Endothelial cell of umbilical vein (primary cell): ENCODE measurements around the gene CTSH. TPM values are rescaled to one million over a fixed set of nuclear protein-coding genes. Genes with fewer than 3 reads are reported as not detected.
A peak's percentile ranks its signal among the peaks of the same experiment; 100 is the strongest.

ENCODE experiments used
- BruUV-seq: library from RNA; stranded (reverse); fragments of 400-500 nt; replicated peaks from 2 replicates; lab custom pipeline; 2021; lab: Mats Ljungman, UMichigan
- CTCF ChIA-PET: fragments of 300-600, 350-600 bp; sonication (Branson Sonifier 250); formaldehyde crosslinking; loops from one replicate; lab custom pipeline; 2021; ENCODE audit warnings: antibody characterized with exemption, inconsistent platforms; lab: Charles Lee
- POLR2A ChIA-PET: fragments of 300-600, 350-600 bp; sonication (Branson Sonifier 250); formaldehyde crosslinking; loops from one replicate; lab custom pipeline; 2021; ENCODE audit warnings: antibody characterized with exemption, inconsistent platforms; lab: Charles Lee
- DNase-seq: peaks from one replicate; pipeline ENCODE4 v3.0.0-alpha.2; 2011; ENCODE audit warnings: low read depth, low spot score
- FAIRE-seq: peaks from 2 replicates; lab custom pipeline; 2011; peaks lifted over from hg19 to GRCh38; lab: Jason Lieb, UNC
- H2AFZ ChIP-seq: 2 replicates; pipeline ENCODE4 v1.6.0; 2012; ENCODE audit warnings: low read depth, low read length, control low read depth, inconsistent platforms
- H3K27ac ChIP-seq: 2 replicates; pipeline ENCODE4 v1.5.1; 2011; ENCODE audit warnings: low read depth, mild to moderate bottlenecking, control low read depth, low read length, moderate library complexity; ENCODE audit not compliant: insufficient read depth
- H3K27me3 ChIP-seq, 2 experiments: 2 replicates each; pipeline versions ENCODE4 v1.6.0 to v1.6.1; 2011; ENCODE audit warnings: low read length in 2 of 2, mixed read lengths in 1 of 2; ENCODE audit not compliant: control insufficient read depth in 2 of 2, insufficient read depth in 2 of 2
- H3K36me3 ChIP-seq, 2 experiments: 2 replicates in 1 of 2; 3 replicates in 1 of 2; pipeline ENCODE4 v1.5.1; 2011; ENCODE audit warnings: low read length in 2 of 2, mild to moderate bottlenecking in 1 of 2, moderate library complexity in 1 of 2; ENCODE audit not compliant: control insufficient read depth in 2 of 2, insufficient read depth in 2 of 2; ENCODE audit errors: extremely low read depth in 1 of 2
- H3K4me1 ChIP-seq: 3 replicates; pipeline ENCODE4 v1.5.1; 2011; ENCODE audit warnings: mild to moderate bottlenecking, low read length; ENCODE audit not compliant: control insufficient read depth, insufficient read depth; ENCODE audit errors: extremely low read depth
- H3K4me2 ChIP-seq: 2 replicates; pipeline ENCODE4 v1.6.1; 2011; ENCODE audit warnings: low read length, control low read depth, mixed read lengths; ENCODE audit not compliant: insufficient read depth
- H3K4me3 ChIP-seq, 3 experiments: fragments of 200-600 bp in 1 of 3; sonication (generic), shearing (Covaris generic) in 1 of 3; replicated peaks in 1 of 3; 2 replicates each; pipeline ENCODE4 v1.5.1; 2011 to 2016; ENCODE audit warnings: control low read depth in 3 of 3, low read length in 3 of 3, mild to moderate bottlenecking in 2 of 3, inconsistent platforms in 1 of 3, low read depth in 1 of 3, moderate library complexity in 1 of 3; ENCODE audit not compliant: insufficient read depth in 1 of 3
- H3K79me2 ChIP-seq: 2 replicates; pipeline ENCODE4 v1.6.0; 2012; ENCODE audit warnings: low read length, inconsistent platforms; ENCODE audit not compliant: control insufficient read depth, insufficient read depth
- H3K9ac ChIP-seq: replicated peaks from 2 replicates; pipeline ENCODE3; 2011; ENCODE audit warnings: low read length, control low read depth; ENCODE audit not compliant: insufficient read depth; ENCODE audit errors: extremely low read depth
- H3K9me1 ChIP-seq: replicated peaks from 3 replicates; pipeline ENCODE4 v1.6.0; 2011; ENCODE audit warnings: mild to moderate bottlenecking, low read length; ENCODE audit not compliant: control insufficient read depth, insufficient read depth; ENCODE audit errors: extremely low read depth
- H3K9me3 ChIP-seq: replicated peaks from 2 replicates; pipeline ENCODE4 v1.5.1; 2012; ENCODE audit warnings: low read length, inconsistent platforms; ENCODE audit not compliant: control insufficient read depth, insufficient read depth
- H4K20me1 ChIP-seq: replicated peaks from 2 replicates; pipeline ENCODE3; 2011; ENCODE audit warnings: mild to moderate bottlenecking, low read length; ENCODE audit not compliant: control insufficient read depth, insufficient read depth; ENCODE audit errors: extremely low read depth
- FOS ChIP-seq: IDR thresholded peaks from 2 replicates; pipeline ENCODE4 v1.6.1; 2011; ENCODE audit warnings: mild to moderate bottlenecking, low read length, moderate library complexity, borderline replicate concordance; ENCODE audit not compliant: insufficient read depth
- POLR2A ChIP-seq: IDR thresholded peaks from 2 replicates; pipeline ENCODE4 v1.6.1; 2012; ENCODE audit warnings: low read depth, mild to moderate bottlenecking, control low read depth, low read length
- dilution Hi-C: fragments of 300-500 bp; cut with MboI; formaldehyde crosslinking; loops from one replicate; pipeline ENCODE4 v1.15.0; 2019; ENCODE audit warnings: low sequenced_read_pairs; ENCODE audit not compliant: extremely low pct_ligation_motif_present
- intact Hi-C: fragments of 100-400 bp; cut with micrococcal nuclease; formaldehyde crosslinking; loops from one replicate; pipeline ENCODE4 v1.10.0; 2022
- polyA plus RNA-seq, 4 experiments: library from polyadenylated mRNA; depleted of rRNA in 3 of 4; stranded (reverse) in 3 of 4; unstranded in 1 of 4; fragments of >200 nt; gene quantifications; 2 replicates each; pipeline versions ENCODE4 v1.2.1 to v1.2.3, GENCODE V29; 2011 to 2012; ENCODE audit warnings: missing spikeins in 1 of 4
- total RNA-seq: library from RNA; stranded (reverse); gene quantifications from 2 replicates; pipeline ENCODE4 v1.2.3, GENCODE V29; 2021
- TF ChIP-seq, protein P1 (sequence below), 2 donors: IDR thresholded peaks; 1 replicate in 1 of 2; 2 replicates in 1 of 2; pipeline ENCODE4 v1.5.1; 2011; ENCODE audit warnings: low read length in 2 of 2, mild to moderate bottlenecking in 2 of 2, moderate library complexity in 2 of 2, control low read depth in 1 of 2, inconsistent platforms in 1 of 2, low read depth in 1 of 2; ENCODE audit not compliant: insufficient read depth in 1 of 2; ENCODE audit errors: extremely low read depth in 1 of 2
- TF ChIP-seq, protein P2 (sequence below): IDR thresholded peaks from 2 replicates; pipeline ENCODE4 v1.6.1; 2011; ENCODE audit not compliant: insufficient read depth, insufficient read length

Gene CTSH
- total and polyA plus RNA-seq, 2 donors (not counting 3 experiments of a cell fraction or from before 2014, with no cell fraction given): 7.0 to 7.4 TPM

DNA sequence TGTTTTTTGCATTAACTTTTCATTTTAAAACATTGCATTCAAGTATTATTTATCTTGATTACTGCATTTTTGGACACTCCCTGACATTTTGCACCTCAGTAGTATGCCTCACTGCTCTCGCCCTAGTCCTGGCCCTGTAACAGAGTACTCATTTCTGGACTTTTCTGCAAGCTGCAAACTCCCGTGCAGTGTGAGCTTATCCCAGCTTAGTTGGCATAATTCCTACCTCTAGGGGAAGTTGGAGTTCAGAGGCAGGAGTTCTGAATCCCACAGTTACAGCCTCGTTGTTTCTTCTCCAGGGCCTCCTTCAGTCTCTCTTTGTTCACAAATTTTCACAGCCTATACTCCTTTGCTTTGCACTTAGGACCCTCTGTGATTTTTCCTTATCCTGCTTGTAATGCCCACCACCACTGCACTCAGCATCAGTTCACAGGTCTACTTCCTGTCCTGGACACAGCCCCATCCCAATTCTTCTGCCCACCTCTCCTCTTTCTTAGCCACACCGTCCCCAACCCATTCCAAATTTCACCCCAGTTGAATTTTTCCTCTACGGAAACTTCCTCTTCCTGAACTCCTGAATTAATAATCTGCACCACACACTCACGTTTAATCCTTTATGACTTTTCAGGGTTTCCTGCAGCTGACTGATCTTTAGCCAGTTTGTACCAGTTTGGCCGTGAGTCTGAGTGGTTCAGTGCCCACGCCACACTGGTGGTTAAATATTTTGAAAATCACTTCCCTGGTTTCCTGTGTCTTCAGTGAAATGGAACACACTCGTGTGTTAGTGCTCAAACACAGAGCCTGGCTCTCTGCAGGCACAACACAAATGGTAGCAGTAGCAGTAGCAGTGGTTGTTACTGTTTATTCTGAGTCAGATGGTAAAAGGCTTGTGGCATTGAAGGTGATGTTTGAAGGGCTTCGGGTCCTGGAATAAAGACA lies 6.3 kb upstream of the CTSH start:
- Histone ChIP-seq H3K27ac (no peak overlapping the region), H3K9ac (no peak overlapping the region), H4K20me1 (no peaks in the 10 kb centered on the region), H3K27me3 (peaks cover 0 to 4% of the 10 kb centered on the region in 2 experiments), H3K4me1 (peaks cover 8% of the 10 kb centered on the region), H3K9me1 (no peaks in the 10 kb centered on the region), H2AFZ (no peak overlapping the region), H3K79me2 (no peaks in the 10 kb centered on the region), H3K9me3 (no peaks in the 10 kb centered on the region), H3K4me3 (no peak overlapping the region), H3K36me3 (no peaks in the 10 kb centered on the region), H3K4me2 (no peak overlapping the region)
- no peak for DNase-seq
- FAIRE-seq: peak; percentile 12
- ChIA-PET CTCF (interaction anchor here (0.6 to 2.4 kb wide), 5 partner anchors 9 to 232 kb away, joined by 3 to 9 read pairs (median 3); no protein-coding TSS in a partner anchor), POLR2A (no interaction called here)
- intact Hi-C loops: no loop called here
- dilution Hi-C loops: no loop called here
- no TSS peak for BruUV-seq
- TF ChIP-seq, protein P1, sequence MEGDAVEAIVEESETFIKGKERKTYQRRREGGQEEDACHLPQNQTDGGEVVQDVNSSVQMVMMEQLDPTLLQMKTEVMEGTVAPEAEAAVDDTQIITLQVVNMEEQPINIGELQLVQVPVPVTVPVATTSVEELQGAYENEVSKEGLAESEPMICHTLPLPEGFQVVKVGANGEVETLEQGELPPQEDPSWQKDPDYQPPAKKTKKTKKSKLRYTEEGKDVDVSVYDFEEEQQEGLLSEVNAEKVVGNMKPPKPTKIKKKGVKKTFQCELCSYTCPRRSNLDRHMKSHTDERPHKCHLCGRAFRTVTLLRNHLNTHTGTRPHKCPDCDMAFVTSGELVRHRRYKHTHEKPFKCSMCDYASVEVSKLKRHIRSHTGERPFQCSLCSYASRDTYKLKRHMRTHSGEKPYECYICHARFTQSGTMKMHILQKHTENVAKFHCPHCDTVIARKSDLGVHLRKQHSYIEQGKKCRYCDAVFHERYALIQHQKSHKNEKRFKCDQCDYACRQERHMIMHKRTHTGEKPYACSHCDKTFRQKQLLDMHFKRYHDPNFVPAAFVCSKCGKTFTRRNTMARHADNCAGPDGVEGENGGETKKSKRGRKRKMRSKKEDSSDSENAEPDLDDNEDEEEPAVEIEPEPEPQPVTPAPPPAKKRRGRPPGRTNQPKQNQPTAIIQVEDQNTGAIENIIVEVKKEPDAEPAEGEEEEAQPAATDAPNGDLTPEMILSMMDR (IDR thresholded peaks at IDR 0.05; ENCODE audit: extremely low read depth in 1 of 2, insufficient read depth in 1 of 2, low read depth in 1 of 2, low read length in 2 of 2): peak in 1 of 2 donors; percentile 13
- no peak for TF ChIP-seq FOS
- TF ChIP-seq, protein P2, sequence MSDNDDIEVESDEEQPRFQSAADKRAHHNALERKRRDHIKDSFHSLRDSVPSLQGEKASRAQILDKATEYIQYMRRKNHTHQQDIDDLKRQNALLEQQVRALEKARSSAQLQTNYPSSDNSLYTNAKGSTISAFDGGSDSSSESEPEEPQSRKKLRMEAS: no peak
- no peak for TF ChIP-seq POLR2A
